ENCODE data around the gene ZBED6.
"Not testable (repeated sequence)": the region's sequence is repeated elsewhere in the genome, so short reads cannot be mapped to it uniquely, and the experiment has no call there.

Gene ZBED6

GRCh38 chr1:203778789-203779188 lies 16.6 kb upstream of the ZBED6 start:
- DNase-seq (ENCODE audit: low read depth) = no peak

- no peak for DNase-seq (ENCODE audit: low read depth)
Observed at GRCh38 chr1:203781962-203782361, 13.5 kb upstream of the ZBED6 start.

- DNase-seq (ENCODE audit: low read depth) = no peak
Observed at GRCh38 chr1:203789966-203790365, 5.5 kb upstream of the ZBED6 start.

- no peak for DNase-seq (ENCODE audit: low read depth)
Observed at GRCh38 chr1:203791498-203791897, 3.9 kb upstream of the ZBED6 start.

- DNase-seq (ENCODE audit: low read depth) = no peak
Observed at GRCh38 chr1:203792486-203792885, 2.9 kb upstream of the ZBED6 start.

GRCh38 chr1:203793561-203793960 lies 1.9 kb upstream of the ZBED6 start:
- not testable (repeated sequence) for DNase-seq (ENCODE audit: low read depth)

GRCh38 chr1:203794764-203795440 lies 521 bp upstream of the ZBED6 start:
- DNase-seq (ENCODE audit: low read depth) = no peak

GRCh38 chr1:203796236-203796605 lies 798 bp downstream of the ZBED6 start:
- DNase-seq (ENCODE audit: low read depth) = no peak

GRCh38 chr1:203797216-203797615 lies 1.8 kb downstream of the ZBED6 start:
- no peak for DNase-seq (ENCODE audit: low read depth)

- DNase-seq (ENCODE audit: low read depth) = no peak
Observed at GRCh38 chr1:203797948-203798655, 2.7 kb downstream of the ZBED6 start.

GRCh38 chr1:203799157-203799556 lies 3.7 kb downstream of the ZBED6 start:
- DNase-seq (ENCODE audit: low read depth) = peak; percentile 14

GRCh38 chr1:203799971-203800370 lies 4.5 kb downstream of the ZBED6 start:
- DNase-seq (ENCODE audit: low read depth) = no peak

GRCh38 chr1:203805689-203806088 lies 10.3 kb downstream of the ZBED6 start:
- no peak for DNase-seq (ENCODE audit: low read depth)

GRCh38 chr1:203807196-203807595 lies 11.8 kb downstream of the ZBED6 start:
- peak; percentile 70 for DNase-seq (ENCODE audit: low read depth)

GRCh38 chr1:203813581-203814341 lies 18.3 kb downstream of the ZBED6 start:
- DNase-seq (ENCODE audit: low read depth) = no peak

- no peak for DNase-seq (ENCODE audit: low read depth)
Observed at GRCh38 chr1:203818399-203818798, 23.0 kb downstream of the ZBED6 start.

GRCh38 chr1:203823306-203823705 lies 27.9 kb downstream of the ZBED6 start:
- no peak for DNase-seq (ENCODE audit: low read depth)

GRCh38 chr1:203826175-203826574 lies 30.8 kb downstream of the ZBED6 start:
- no peak for DNase-seq (ENCODE audit: low read depth)

GRCh38 chr1:203828002-203828401 lies 32.6 kb downstream of the ZBED6 start:
- DNase-seq (ENCODE audit: low read depth) = no peak

GRCh38 chr1:203828503-203828902 lies 33.1 kb downstream of the ZBED6 start:
- DNase-seq (ENCODE audit: low read depth) = no peak

GRCh38 chr1:203829247-203829646 lies 33.8 kb downstream of the ZBED6 start:
- not testable (repeated sequence) for DNase-seq (ENCODE audit: low read depth)

GRCh38 chr1:203835476-203835875 lies 40.1 kb downstream of the ZBED6 start:
- DNase-seq (ENCODE audit: low read depth) = no peak

- DNase-seq (ENCODE audit: low read depth) = peak; percentile 36
Observed at GRCh38 chr1:203839081-203839480, 43.7 kb downstream of the ZBED6 start.

Measured in stromal cell of bone marrow (primary cell).